Middle frontal gyrus (tissue), 1 donor: ENCODE data around the gene RFC3.
"Not testable (repeated sequence)": the region's sequence is repeated elsewhere in the genome, so short reads cannot be mapped to it uniquely, and the experiment has no call there.

Experiments
- DNase-seq: peaks from one replicate; pipeline ENCODE4 v3.0.0-alpha.2; 2015; ENCODE audit warnings: low spot score; ENCODE audit errors: extremely low spot score

Gene RFC3

GRCh38 chr13:33817901-33818706, at the start of gene RFC3:
TSS of gene RFC3 (plus strand) at chr13:33818149. CDS start at chr13:33818179, 30 bp downstream.
- peak; percentile 86 for DNase-seq

GRCh38 chr13:33771296-33771695, 46.7 kb upstream of the RFC3 start:
- no peak for DNase-seq

GRCh38 chr13:33773790-33774462, 44.0 kb upstream of the RFC3 start:
- DNase-seq, result no peak

GRCh38 chr13:33775339-33776108, 42.4 kb upstream of the RFC3 start:
- DNase-seq, result no peak

GRCh38 chr13:33776239-33776881, 41.6 kb upstream of the RFC3 start:
- no peak for DNase-seq

- DNase-seq, result no peak
Measured at GRCh38 chr13:33782631-33783030, 35.3 kb upstream of the RFC3 start.

GRCh38 chr13:33783212-33783611, 34.7 kb upstream of the RFC3 start:
- not testable (repeated sequence) for DNase-seq

GRCh38 chr13:33784738-33785137, 33.2 kb upstream of the RFC3 start:
- DNase-seq, result no peak

- no peak for DNase-seq
Measured at GRCh38 chr13:33785384-33785783, 32.6 kb upstream of the RFC3 start.

- DNase-seq, result no peak
Measured at GRCh38 chr13:33787051-33787591, 30.8 kb upstream of the RFC3 start.

GRCh38 chr13:33789066-33789606, 28.8 kb upstream of the RFC3 start:
- DNase-seq, result no peak

- DNase-seq, result no peak
Measured at GRCh38 chr13:33789739-33790138, 28.2 kb upstream of the RFC3 start.

- no peak for DNase-seq
Measured at GRCh38 chr13:33793726-33794125, 24.2 kb upstream of the RFC3 start.

GRCh38 chr13:33794576-33794975, 23.4 kb upstream of the RFC3 start:
- no peak for DNase-seq

- no peak for DNase-seq
Measured at GRCh38 chr13:33796095-33796494, 21.9 kb upstream of the RFC3 start.

- DNase-seq, result peak; percentile 20
Measured at GRCh38 chr13:33797622-33798021, 20.3 kb upstream of the RFC3 start.

GRCh38 chr13:33798023-33798422, 19.9 kb upstream of the RFC3 start:
- no peak for DNase-seq

GRCh38 chr13:33799950-33800592, 17.9 kb upstream of the RFC3 start:
- DNase-seq, result peak; percentile 9

- no peak for DNase-seq
Measured at GRCh38 chr13:33800646-33801186, 17.2 kb upstream of the RFC3 start.
